DOHH2 (cell line): ENCODE measurements around the gene ZC3H4.

ENCODE experiments used
- H3F3A ChIP-seq: fragments of 200-600 bp; sonication (generic), shearing (Covaris generic); 2 replicates; pipeline ENCODE4 v1.6.0; 2016; ENCODE audit warnings: antibody characterized with exemption, mild to moderate bottlenecking; ENCODE audit not compliant: control insufficient read depth, insufficient read depth
- H3K27ac ChIP-seq: fragments of 200-600 bp; sonication (generic); 2 replicates; pipeline ENCODE4 v1.5.1; 2014; ENCODE audit warnings: low read depth, mild to moderate bottlenecking, low read length, moderate library complexity
- H3K27me3 ChIP-seq: fragments of 200-600 bp; sonication (generic); 2 replicates; pipeline ENCODE4 v1.6.1; 2014; ENCODE audit warnings: mild to moderate bottlenecking, low read length, mixed read lengths; ENCODE audit not compliant: control insufficient read depth
- H3K36me3 ChIP-seq: fragments of 200-600 bp; sonication (generic); 2 replicates; pipeline ENCODE4 v1.6.1; 2014; ENCODE audit warnings: mild to moderate bottlenecking, low read length, moderate library complexity, mixed read lengths; ENCODE audit not compliant: control insufficient read depth
- H3K4me1 ChIP-seq: fragments of 200-600 bp; sonication (generic); 2 replicates; pipeline ENCODE4 v1.6.1; 2014; ENCODE audit warnings: mild to moderate bottlenecking, low read length, mixed read lengths; ENCODE audit not compliant: control insufficient read depth
- H3K4me2 ChIP-seq: fragments of 200-600 bp; sonication (generic); 2 replicates; pipeline ENCODE4 v1.6.0; 2014; ENCODE audit warnings: mild to moderate bottlenecking, low read length, moderate library complexity
- H3K4me3 ChIP-seq: fragments of 200-600 bp; sonication (generic); 2 replicates; pipeline ENCODE4 v1.5.1; 2014; ENCODE audit warnings: mild to moderate bottlenecking, low read length, mixed read lengths
- H3K79me2 ChIP-seq: fragments of 200-600 bp; sonication (generic); 2 replicates; pipeline ENCODE4 v1.6.1; 2014; ENCODE audit warnings: mild to moderate bottlenecking, low read length, mixed read lengths; ENCODE audit not compliant: control insufficient read depth
- H3K9me2 ChIP-seq: fragments of 200-600 bp; sonication (generic); replicated peaks from 2 replicates; pipeline ENCODE4 v1.6.1; 2014; ENCODE audit warnings: mild to moderate bottlenecking, low read length, mixed read lengths; ENCODE audit not compliant: control insufficient read depth
- H3K9me3 ChIP-seq: fragments of 200-600 bp; sonication (generic); 2 replicates; pipeline ENCODE4 v1.6.1; 2014; ENCODE audit warnings: antibody characterized with exemption, low read length, mixed read lengths; ENCODE audit not compliant: control insufficient read depth, insufficient read depth
- H4K20me1 ChIP-seq: fragments of 200-600 bp; sonication (generic); 2 replicates; pipeline ENCODE4 v1.6.0; 2014; ENCODE audit warnings: low read depth, mild to moderate bottlenecking, antibody characterized with exemption, low read length, moderate library complexity; ENCODE audit not compliant: control insufficient read depth, insufficient read depth
- CTCF ChIP-seq: fragments of 200-600 bp; sonication (generic); IDR thresholded peaks from one replicate; pipeline ENCODE4 v1.5.1; 2014; ENCODE audit warnings: antibody characterized with exemption, mild to moderate bottlenecking, low read depth, low read length; ENCODE audit not compliant: poor library complexity, severe bottlenecking
- EZH2phosphoT487 ChIP-seq: fragments of 200-600 bp; sonication (generic); IDR thresholded peaks from 2 replicates; pipeline ENCODE4 v1.6.1; 2017; ENCODE audit warnings: borderline replicate concordance, mild to moderate bottlenecking, antibody characterized with exemption, low read length, moderate library complexity, mixed read lengths

The ZC3H4 gene

DNA sequence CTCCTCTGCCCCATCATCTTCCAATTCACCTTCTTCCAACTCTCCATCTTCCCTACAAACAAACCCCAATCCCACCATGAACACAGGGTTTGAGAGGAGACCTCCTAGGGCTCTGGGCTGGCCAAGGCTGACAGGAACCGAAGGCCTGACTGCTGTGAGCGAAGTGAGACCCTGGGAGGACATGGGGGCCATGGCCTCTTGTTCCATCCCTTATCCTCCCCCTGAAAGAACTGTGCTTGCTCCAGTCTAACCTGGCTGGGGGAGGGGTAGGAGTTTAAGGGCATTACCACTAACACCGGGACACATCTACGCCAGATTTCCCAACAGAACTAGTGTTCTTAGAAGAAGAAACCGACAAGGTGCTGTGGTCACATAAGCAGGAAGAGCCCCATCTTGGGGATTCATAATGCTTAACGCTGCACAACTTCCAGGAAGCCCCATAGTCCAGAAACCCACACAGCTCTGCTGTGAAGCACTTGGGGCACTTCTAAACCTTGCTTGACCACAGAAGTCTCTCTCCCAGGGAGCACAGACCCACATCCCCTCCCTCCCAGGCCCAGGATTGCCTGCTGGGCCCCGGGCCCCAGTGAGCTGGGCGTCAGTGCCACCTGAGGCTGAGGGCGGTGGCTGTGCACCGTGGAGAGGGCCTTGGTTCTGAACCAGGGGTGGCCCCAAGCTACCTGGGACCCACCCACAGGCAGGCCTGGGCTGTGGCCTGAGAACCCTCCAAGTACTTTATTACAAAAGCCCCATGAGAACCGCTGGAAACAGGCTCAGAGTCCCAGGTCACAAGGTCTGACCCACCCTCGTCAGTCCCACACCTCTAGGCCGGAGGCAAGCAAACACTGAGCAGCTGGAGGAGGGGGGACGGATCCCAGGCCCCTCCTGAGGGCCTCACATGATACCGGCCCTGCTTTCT is 18.8 kb downstream of the ZC3H4 start:
- no peaks in the 10 kb centered on the region for H3K9me2 ChIP-seq
- H3K4me3 ChIP-seq: no peak overlapping the region
- H3F3A ChIP-seq: no peaks in the 10 kb centered on the region
- H3K9me3 ChIP-seq: no peaks in the 10 kb centered on the region
- peaks cover 90% of the 10 kb centered on the region for H3K79me2 ChIP-seq
- H3K4me2 ChIP-seq: no peak overlapping the region
- TF ChIP-seq EZH2phosphoT487: no peak
- no peak for TF ChIP-seq CTCF
- H3K27ac ChIP-seq: no peak overlapping the region
- H3K27me3 ChIP-seq: no peaks in the 10 kb centered on the region
- H3K4me1 ChIP-seq: 0 out of 2 replicates have a peak, but pooled peaks cover 3% of the 10 kb centered on the region
- peaks cover 9% of the 10 kb centered on the region; the same call in 1 of the 2 replicates for H4K20me1 ChIP-seq
- H3K36me3 ChIP-seq: peaks cover 79% of the 10 kb centered on the region

- no peaks in the 10 kb centered on the region for H3K27me3 ChIP-seq
- peaks cover 83% of the 10 kb centered on the region for H3K36me3 ChIP-seq
- no peaks in the 10 kb centered on the region for H3F3A ChIP-seq
- H4K20me1 ChIP-seq: peaks cover 9% of the 10 kb centered on the region; the same call in 1 of the 2 replicates
- no peak overlapping the region for H3K27ac ChIP-seq
- H3K9me2 ChIP-seq: no peaks in the 10 kb centered on the region
- no peaks in the 10 kb centered on the region for H3K9me3 ChIP-seq
- no peak overlapping the region for H3K4me3 ChIP-seq
- peaks cover 80% of the 10 kb centered on the region for H3K79me2 ChIP-seq
- TF ChIP-seq CTCF (no peak), EZH2phosphoT487 (no peak)
- no peak overlapping the region for H3K4me2 ChIP-seq
- H3K4me1 ChIP-seq: 0 out of 2 replicates have a peak, but pooled peaks cover 3% of the 10 kb centered on the region
Observed at GRCh38 chr19:47093841-47094240, 19.7 kb downstream of the ZC3H4 start.

- Histone ChIP-seq H3K4me3 (no peak overlapping the region), H3K9me2 (no peaks in the 10 kb centered on the region), H3K27me3 (no peaks in the 10 kb centered on the region), H3K36me3 (peaks cover 84% of the 10 kb centered on the region), H3K79me2 (peaks cover 74% of the 10 kb centered on the region), H3K4me2 (no peak overlapping the region), H3K27ac (no peak overlapping the region), H3F3A (no peaks in the 10 kb centered on the region), H3K4me1 (0 out of 2 replicates have a peak, but pooled peaks cover 3% of the 10 kb centered on the region), H4K20me1 (peaks cover 9% of the 10 kb centered on the region; the same call in 1 of the 2 replicates), H3K9me3 (no peaks in the 10 kb centered on the region)
- no peak for TF ChIP-seq EZH2phosphoT487
Observed at GRCh38 chr19:47093254-47093653, 20.3 kb downstream of the ZC3H4 start.
